ENCODE measurements around the gene SGSM1. TPM values are rescaled to one million over a fixed set of nuclear protein-coding genes. Genes with fewer than 3 reads are reported as not detected.

The SGSM1 gene
- total RNA-seq, 1 donor, result not detected

DNA sequence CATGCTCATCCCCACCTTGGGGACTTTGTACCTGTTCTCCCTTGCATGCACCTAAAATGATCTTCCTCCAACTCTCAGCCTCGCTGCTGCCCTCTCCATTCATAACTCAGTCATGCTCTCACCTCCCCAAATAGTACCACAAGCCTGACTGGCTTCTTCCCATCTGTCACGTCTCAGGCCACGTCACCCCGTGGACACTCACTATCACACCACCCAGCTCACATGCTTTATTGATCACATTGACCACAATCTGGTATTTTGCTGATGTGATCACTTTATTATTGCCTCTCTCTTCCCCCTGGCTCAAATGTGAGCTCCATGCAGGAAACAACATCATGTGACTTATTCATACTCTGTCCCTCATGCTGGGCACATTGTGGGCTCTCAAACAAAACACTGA, 9.2 kb upstream of the SGSM1 start:
- no peaks in the 10 kb centered on the region for H3K36me3 ChIP-seq (ENCODE audit: insufficient read depth, low read length)
- H2AFZ ChIP-seq (ENCODE audit: low read length), result no peak overlapping the region
- H3K4me2 ChIP-seq (ENCODE audit: insufficient read depth, low read length), result no peak overlapping the region
- no peaks in the 10 kb centered on the region for H4K20me1 ChIP-seq (ENCODE audit: insufficient read depth, low read length)
- no peaks in the 10 kb centered on the region for H3K27me3 ChIP-seq (ENCODE audit: insufficient read depth, low read length)
- TF ChIP-seq, protein P1, sequence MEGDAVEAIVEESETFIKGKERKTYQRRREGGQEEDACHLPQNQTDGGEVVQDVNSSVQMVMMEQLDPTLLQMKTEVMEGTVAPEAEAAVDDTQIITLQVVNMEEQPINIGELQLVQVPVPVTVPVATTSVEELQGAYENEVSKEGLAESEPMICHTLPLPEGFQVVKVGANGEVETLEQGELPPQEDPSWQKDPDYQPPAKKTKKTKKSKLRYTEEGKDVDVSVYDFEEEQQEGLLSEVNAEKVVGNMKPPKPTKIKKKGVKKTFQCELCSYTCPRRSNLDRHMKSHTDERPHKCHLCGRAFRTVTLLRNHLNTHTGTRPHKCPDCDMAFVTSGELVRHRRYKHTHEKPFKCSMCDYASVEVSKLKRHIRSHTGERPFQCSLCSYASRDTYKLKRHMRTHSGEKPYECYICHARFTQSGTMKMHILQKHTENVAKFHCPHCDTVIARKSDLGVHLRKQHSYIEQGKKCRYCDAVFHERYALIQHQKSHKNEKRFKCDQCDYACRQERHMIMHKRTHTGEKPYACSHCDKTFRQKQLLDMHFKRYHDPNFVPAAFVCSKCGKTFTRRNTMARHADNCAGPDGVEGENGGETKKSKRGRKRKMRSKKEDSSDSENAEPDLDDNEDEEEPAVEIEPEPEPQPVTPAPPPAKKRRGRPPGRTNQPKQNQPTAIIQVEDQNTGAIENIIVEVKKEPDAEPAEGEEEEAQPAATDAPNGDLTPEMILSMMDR (IDR thresholded peaks at IDR 0.05; ENCODE audit: extremely low read depth, low read depth, low read length), result no peak
- no peaks in the 10 kb centered on the region for H3K4me1 ChIP-seq (ENCODE audit: insufficient read depth, low read length)
- no peak overlapping the region for H3K4me3 ChIP-seq (ENCODE audit: insufficient read depth, low read length)
- no peak for DNase-seq (ENCODE audit: insufficient read length, low spot score, missing footprints)
- H3K27ac ChIP-seq (ENCODE audit: low read depth, low read length), result no peak overlapping the region
- H3K9me3 ChIP-seq (ENCODE audit: low read depth, low read length), result no peaks in the 10 kb centered on the region
- no peaks in the 10 kb centered on the region for H3K79me2 ChIP-seq (ENCODE audit: insufficient read depth, low read length)

DNA sequence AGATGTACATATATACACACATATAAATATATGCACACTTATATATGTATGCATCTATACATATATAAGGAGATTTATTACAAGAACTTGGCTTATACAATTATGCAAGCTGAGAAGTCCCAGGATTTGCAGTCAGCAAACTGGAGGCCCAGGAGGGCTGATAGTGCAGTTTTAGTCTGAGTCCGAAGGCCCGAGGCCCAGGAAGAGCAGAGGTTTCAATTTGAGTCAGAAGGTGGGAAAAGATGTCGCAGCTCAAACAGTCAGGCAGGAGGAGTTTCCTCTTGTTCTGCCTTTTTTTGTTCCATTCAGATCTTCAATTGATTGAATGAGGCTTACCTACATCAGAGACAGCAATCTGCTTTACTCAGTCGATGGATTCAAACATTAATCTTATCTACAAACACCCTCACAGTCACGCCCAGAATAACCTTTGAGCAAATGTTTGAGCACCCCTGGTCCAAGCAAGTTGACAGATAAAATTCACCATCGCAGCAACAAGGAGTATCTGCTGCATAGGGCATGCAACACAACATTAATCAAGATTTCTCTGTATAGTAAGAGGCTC, 4.0 kb upstream of the SGSM1 start:
- TF ChIP-seq, protein P1 (IDR thresholded peaks at IDR 0.05; ENCODE audit: extremely low read depth, low read depth, low read length), result no peak

DNA sequence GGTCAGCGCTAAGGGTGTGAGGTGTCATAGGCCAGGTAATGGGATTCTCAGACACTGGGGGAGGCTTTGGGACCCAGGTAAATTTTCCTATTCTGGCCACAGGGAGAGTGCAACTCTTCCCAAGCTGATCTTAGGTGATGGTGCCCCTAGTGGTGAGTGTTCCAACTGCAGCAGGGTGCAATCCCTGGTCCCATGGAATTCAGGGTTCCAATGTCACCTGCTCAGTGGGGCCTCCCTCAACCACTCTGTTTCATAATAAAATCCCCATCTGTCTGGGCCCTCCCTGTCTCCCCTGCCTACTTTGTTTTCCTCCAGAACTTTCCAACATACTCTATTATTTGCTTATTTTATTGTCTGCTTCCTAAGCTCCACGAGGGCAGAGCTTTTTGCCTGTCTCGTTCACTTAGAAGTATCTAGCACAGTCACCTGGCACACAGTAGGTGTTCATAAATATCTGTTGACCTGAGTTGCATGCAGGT, 2.9 kb upstream of the SGSM1 start:
- Histone ChIP-seq H3K36me3 (ENCODE audit: insufficient read depth, low read length) (no peaks in the 10 kb centered on the region), H3K4me2 (ENCODE audit: insufficient read depth, low read length) (no peak overlapping the region), H4K20me1 (ENCODE audit: insufficient read depth, low read length) (no peaks in the 10 kb centered on the region), H3K4me1 (ENCODE audit: insufficient read depth, low read length) (no peaks in the 10 kb centered on the region), H3K27me3 (ENCODE audit: insufficient read depth, low read length) (peaks cover 2% of the 10 kb centered on the region), H3K79me2 (ENCODE audit: insufficient read depth, low read length) (no peaks in the 10 kb centered on the region), H3K9me3 (ENCODE audit: low read depth, low read length) (no peaks in the 10 kb centered on the region), H3K27ac (ENCODE audit: low read depth, low read length) (no peak overlapping the region), H2AFZ (ENCODE audit: low read length) (no peak overlapping the region), H3K4me3 (ENCODE audit: insufficient read depth, low read length) (no peak overlapping the region)
- TF ChIP-seq, protein P1 (IDR thresholded peaks at IDR 0.05; ENCODE audit: extremely low read depth, low read depth, low read length), result peak; percentile 90
- peak; percentile 93 for DNase-seq (ENCODE audit: insufficient read length, low spot score, missing footprints)

More for the DNA sequence above, 4.0 kb upstream of the SGSM1 start:
- Histone ChIP-seq H3K4me2 (ENCODE audit: insufficient read depth, low read length) (no peak overlapping the region), H4K20me1 (ENCODE audit: insufficient read depth, low read length) (no peaks in the 10 kb centered on the region), H3K4me1 (ENCODE audit: insufficient read depth, low read length) (no peaks in the 10 kb centered on the region), H3K27me3 (ENCODE audit: insufficient read depth, low read length) (peaks cover 2% of the 10 kb centered on the region), H3K36me3 (ENCODE audit: insufficient read depth, low read length) (no peaks in the 10 kb centered on the region), H3K4me3 (ENCODE audit: insufficient read depth, low read length) (no peak overlapping the region), H3K27ac (ENCODE audit: low read depth, low read length) (no peak overlapping the region), H3K79me2 (ENCODE audit: insufficient read depth, low read length) (no peaks in the 10 kb centered on the region), H3K9me3 (ENCODE audit: low read depth, low read length) (no peaks in the 10 kb centered on the region), H2AFZ (ENCODE audit: low read length) (no peak overlapping the region)
- no peak for DNase-seq (ENCODE audit: insufficient read length, low spot score, missing footprints)

DNA sequence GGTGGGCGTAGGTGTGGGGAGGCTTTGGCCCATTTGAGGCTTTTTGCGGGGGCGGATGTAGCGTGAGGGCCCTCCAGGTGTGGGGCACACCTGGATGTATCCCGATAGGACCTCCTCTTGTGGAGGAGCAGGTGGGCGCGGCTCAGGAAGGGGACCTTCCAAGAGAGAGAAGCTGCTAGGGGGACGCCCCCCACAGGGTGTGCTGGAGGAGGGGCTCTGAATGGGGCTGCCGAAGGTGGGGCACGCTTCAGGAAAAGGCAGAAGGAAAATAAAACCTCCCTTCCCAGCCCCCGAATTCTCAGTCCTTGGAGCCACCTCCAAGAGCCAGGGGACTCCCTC, 621 bp downstream of the SGSM1 start:
- H2AFZ ChIP-seq (ENCODE audit: low read length), result no peak overlapping the region
- DNase-seq (ENCODE audit: insufficient read length, low spot score, missing footprints), result no peak
- no peaks in the 10 kb centered on the region for H3K79me2 ChIP-seq (ENCODE audit: insufficient read depth, low read length)
- no peaks in the 10 kb centered on the region for H3K4me1 ChIP-seq (ENCODE audit: insufficient read depth, low read length)
- no peaks in the 10 kb centered on the region for H3K9me3 ChIP-seq (ENCODE audit: low read depth, low read length)
- TF ChIP-seq, protein P1 (IDR thresholded peaks at IDR 0.05; ENCODE audit: extremely low read depth, low read depth, low read length), result no peak
- H3K4me2 ChIP-seq (ENCODE audit: insufficient read depth, low read length), result no peak overlapping the region
- no peak overlapping the region for H3K4me3 ChIP-seq (ENCODE audit: insufficient read depth, low read length)
- peaks cover 6% of the 10 kb centered on the region for H3K27me3 ChIP-seq (ENCODE audit: insufficient read depth, low read length)
- no peaks in the 10 kb centered on the region for H4K20me1 ChIP-seq (ENCODE audit: insufficient read depth, low read length)
- no peaks in the 10 kb centered on the region for H3K36me3 ChIP-seq (ENCODE audit: insufficient read depth, low read length)
- no peak overlapping the region for H3K27ac ChIP-seq (ENCODE audit: low read depth, low read length)
